GM18511 (cell line): ENCODE data around the gene PSKH1.
"Not testable (repeated sequence)": the region's sequence is repeated elsewhere in the genome, so short reads cannot be mapped to it uniquely, and the experiment has no call there.

Experiments used
- ATAC-seq: cut with Tn5 transposase; IDR thresholded peaks from one replicate; pipeline ENCODE4 v1.9.1; 2021; ENCODE audit warnings: mild to moderate bottlenecking, moderate library complexity; ENCODE audit not compliant: unreplicated experiment

Gene PSKH1

GRCh38 chr16:67954421-67955196 lies 61.6 kb downstream of the PSKH1 start:
- ATAC-seq = no peak

DNA sequence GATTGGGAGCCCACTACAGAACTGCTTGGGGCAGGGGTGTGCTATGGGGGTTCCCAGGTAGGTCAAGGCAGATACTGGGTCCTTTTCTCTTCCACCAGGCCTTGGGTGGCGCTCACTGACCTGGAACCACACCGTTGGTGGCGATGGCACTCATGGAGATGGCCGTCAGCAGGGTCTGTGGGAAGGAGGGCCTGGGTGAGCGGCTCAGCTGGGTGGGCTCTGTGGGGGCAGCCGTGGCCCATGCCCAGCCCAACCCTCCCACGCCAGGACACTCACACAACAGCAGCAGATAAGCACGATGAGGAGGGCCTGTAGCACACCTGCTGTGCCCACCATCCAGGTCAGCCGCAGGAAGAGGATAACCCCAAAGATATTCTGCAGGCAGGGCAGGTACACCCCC lies 64.6 kb downstream of the PSKH1 start:
- no peak for ATAC-seq

DNA sequence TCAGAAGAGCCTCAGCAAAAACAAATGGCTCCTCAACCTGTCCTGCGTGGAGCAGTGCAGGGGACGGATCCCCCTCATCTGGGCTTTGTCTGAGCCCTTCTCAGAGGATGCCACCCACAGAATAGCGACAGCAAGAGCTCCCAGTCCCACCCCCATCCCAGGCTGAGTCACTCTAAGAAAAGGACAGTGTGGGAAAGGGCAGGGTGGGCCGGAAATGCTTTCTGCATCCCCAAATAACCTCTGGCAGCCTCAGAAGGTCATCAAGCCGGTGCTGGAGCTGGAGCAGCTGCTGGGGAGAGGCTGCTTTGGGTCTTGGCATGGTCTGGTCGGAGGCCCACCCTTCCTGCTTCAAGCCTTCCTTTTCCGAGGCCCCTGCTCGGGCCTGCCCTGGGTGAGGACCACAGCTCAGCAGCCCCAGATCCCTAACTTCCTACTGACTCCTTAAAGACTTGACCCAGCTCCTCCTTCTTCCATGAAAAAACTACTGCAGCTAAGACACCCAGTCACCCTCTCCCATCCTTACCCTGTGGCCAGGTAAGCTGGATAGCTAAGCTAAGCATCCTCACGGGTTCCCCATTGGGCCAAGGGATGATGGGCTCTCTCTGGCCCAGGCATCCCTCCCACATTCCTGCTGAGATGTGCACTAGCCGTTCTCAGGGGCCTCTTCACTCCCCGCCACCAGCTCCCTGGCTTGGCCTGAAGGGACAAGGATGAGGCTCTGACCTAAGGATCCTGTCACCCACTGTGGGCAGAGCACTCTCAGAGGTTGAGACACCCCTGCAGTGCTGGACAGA lies 66.7 kb downstream of the PSKH1 start:
- ATAC-seq = no peak

GRCh38 chr16:67961551-67961957 lies 68.5 kb downstream of the PSKH1 start:
- ATAC-seq = no peak

DNA sequence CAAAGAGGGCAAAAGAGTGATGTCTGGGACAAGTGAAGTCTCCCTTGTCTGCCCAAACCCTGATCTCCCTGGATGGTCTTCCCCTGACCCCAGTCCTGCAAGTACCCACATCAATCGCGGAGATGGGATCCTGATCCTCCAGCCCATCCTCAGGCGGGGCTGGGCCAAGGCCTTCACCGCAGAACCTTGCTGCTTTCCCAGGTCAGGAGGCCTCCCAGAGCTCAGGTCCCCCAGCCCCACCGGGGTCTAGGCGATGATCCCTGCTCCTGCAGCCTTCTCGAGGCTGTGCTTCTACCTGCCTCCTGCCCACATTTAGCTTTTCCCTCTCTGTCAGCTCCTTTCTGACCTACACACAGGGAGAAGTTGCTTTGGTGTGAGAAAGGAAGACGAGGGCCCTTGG lies 69.1 kb downstream of the PSKH1 start:
- no peak for ATAC-seq

DNA sequence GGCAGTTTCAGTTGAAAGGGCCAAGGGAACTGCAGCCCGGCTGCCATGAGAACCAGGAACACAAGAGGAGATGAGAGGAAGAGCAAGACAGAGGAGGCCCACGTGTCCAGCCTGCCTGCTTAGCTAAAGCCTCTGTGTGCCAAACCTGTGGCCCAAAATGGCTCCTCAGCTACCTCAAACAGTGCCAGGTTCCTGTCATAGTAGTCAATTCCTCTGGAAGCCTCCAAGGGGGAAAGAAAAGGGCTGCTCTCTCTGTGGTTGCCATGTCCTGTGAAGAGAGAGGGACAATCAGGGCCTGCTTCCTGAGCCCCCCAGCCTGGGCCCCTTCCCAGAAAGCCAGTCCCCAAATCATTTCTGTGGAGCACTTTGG lies 70.2 kb downstream of the PSKH1 start:
- ATAC-seq = no peak

- ATAC-seq = no peak
Measured at GRCh38 chr16:67963662-67964321, 70.7 kb downstream of the PSKH1 start.

DNA sequence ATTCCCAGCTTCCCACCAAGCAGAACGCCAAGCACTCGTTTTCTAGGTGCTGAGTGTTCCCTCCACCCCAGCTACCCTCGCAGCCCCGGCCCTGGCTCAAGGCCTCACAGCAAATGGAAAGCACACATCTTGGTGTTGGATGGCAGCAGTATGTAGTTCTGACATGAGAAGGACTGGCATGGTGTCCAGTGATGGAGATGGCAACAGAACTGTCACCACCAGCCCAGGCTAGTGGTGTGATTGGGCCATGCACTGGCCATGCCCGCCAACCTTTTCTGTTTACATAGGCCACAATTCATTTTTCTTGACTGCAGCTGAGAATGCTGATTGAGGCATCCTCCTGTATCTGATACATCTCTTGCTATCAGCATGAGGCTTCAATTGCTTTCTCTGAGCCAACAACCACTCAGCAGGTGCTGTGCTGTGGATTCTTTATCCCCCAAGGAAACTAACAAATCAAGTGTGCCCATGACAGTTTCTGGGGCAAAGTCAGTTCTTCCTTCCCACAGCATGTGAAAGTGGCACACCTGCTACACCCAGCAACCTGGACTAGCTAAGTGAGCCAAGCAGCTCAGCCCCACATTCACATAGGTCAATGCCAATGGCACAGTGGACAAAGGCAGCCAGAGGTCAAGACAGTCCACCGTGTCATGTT lies 71.5 kb downstream of the PSKH1 start:
- no peak for ATAC-seq

DNA sequence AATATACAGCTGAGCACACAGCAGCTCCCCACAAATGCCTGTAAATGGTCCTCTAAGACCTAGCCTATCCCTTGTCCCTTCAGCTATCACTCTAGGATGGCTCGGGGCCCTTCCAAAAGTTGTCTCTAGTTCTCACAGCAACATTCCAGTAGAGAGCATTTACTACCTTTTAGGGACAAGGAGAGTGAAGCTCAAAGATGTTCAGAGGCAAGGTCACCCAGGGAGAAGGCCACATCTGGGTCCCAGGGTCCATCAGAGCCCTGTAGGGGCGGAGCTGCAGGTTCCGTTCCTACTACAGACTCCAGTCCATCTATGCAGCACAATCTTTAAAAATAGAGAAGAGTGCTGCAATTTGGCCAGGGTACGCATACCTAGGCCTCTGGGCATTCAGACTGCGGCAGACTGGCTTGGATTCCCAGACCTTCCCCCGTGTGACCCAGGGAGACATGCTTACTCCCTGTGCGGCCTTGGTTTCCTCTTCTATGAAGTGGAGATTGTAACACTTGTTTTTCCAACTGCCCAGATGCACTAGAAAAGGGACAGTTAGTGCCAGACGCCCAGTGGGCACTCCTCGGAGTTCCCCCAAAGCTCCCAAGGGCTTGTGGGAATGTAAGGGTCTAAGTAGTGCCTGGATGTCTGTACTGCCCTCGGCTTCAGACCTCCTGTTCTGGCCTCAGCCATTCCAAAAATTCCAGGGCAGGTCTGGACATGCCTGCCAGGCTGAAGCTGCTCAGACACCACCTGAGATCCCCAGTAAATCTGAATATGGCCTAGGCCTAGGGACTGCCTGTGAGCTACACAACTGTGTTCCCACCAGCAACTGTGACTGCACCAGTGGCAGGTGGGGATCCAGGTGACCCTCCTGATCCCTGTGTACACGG lies 72.9 kb downstream of the PSKH1 start:
- ATAC-seq = no peak

DNA sequence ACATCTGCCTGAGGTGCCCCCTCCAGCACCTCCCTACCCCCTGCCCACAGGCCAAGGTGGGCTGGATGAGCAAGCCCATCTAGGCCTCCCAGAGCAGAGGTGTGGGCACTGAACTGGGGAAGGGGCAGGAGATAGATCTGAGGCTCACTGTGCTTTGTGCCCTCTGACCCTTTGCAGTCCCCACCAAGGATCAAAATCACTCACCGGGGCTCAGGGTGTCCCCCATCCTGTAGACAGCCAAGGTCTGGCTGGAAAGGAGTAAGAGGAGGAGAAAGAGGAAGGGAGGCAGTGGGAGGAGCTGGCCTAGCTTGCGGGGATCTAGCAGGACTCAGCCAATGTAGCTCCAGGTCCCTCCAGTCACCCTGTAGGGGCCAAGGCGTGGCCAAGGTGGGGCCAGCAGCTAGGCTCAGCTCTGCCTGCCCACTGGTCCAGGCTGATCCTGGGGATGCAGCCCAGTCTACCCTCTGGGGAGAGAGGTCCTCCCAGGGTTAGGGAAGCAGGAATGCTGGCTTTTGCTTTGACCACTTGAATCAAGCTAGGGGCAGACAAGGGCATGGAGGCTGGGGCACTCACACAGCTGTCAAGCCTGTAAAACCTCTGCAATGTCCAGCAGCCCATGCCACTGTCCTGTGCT lies 73.6 kb downstream of the PSKH1 start:
- no peak for ATAC-seq

GRCh38 chr16:67967183-67967957 lies 74.3 kb downstream of the PSKH1 start:
- peak; percentile 11 for ATAC-seq

DNA sequence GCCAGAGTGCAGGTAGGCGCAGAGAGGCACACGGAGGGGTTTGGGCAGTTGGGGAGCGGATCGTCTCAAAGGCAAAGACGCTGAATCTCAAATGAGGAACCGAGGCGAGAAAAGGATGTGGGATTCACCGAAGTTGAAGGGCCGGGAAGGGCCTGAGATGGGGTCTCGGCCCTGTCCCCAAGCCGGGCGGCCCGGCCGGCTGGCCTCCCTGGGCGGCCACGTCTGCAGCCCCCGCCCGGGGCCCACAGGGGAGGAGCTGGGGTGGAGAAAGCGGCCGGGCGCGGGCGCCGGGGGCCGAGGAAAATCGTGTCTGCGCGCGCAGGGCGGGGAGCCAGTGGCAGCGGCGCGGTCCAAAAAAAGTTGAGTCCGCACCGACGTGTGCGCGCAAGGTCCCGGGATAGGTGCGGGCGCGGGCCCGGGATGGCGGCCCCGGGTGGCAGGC lies 74.9 kb downstream of the PSKH1 start:
- peak; percentile 40 for ATAC-seq

- ATAC-seq = peak; percentile 83
Measured at GRCh38 chr16:67968400-67969253, 75.6 kb downstream of the PSKH1 start, which contains the start of gene SLC12A4. TSS of gene SLC12A4 (minus strand) at chr16:67968637. CDS start at chr16:67968553, 84 bp downstream.

DNA sequence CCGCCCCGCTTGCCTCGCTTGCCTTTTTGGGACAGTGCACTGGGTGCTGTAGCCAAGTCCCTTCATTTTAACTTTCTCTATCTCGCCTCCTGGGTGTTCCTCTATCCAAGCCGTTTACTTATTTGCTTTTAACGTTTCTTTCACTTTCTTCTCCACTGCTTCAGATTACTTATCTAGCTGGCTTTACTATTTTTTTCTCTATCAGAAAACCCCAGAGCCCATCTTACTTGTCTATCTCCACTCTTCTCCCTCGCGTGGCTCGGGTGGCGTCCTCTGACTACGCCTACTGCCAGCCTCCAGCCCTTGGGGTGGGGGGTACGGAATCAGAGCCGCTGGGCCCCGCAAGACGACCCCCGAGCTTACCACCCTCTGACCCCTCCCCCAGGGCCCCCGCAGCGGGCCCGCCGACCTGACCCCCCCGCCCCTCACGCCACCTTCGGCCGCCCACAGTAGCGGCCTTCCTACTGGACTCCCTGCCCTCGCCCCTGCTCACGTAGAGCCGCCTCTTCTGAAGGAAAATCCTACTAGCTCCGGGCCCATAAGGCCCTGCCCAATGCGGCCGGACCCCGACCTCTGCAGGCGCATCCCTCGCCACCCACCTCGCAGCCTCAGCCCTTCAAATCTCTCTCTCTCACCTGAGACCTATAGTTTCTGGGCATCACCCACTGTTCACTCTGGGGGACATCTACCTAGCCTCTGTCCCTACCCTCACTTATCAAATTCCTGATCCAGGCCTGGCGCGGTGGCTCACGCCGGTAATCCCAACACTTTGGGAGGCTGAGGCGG lies 76.4 kb downstream of the PSKH1 start:
- peak; percentile 11 for ATAC-seq

GRCh38 chr16:67971111-67971510 lies 78.1 kb downstream of the PSKH1 start:
- no peak for ATAC-seq

GRCh38 chr16:67972285-67972684 lies 79.2 kb downstream of the PSKH1 start:
- not testable (repeated sequence) for ATAC-seq
